ENCODE data around the gene CHSY1.

Gene CHSY1

GRCh38 chr15:101171954-101172353 lies 79.9 kb downstream of the CHSY1 start:
- DNase-seq (ENCODE audit: low read depth in 3 of 3) = no peak

- no peak for DNase-seq (ENCODE audit: low read depth in 3 of 3)
Observed at GRCh38 chr15:101170568-101171350, 81.1 kb downstream of the CHSY1 start.

- no peak for DNase-seq (ENCODE audit: low read depth in 3 of 3)
Observed at GRCh38 chr15:101169495-101170071, 82.3 kb downstream of the CHSY1 start.

GRCh38 chr15:101168898-101169494 lies 82.9 kb downstream of the CHSY1 start:
- no peak for DNase-seq (ENCODE audit: low read depth in 3 of 3)

GRCh38 chr15:101168463-101168824 lies 83.4 kb downstream of the CHSY1 start:
- no peak for DNase-seq (ENCODE audit: low read depth in 3 of 3)

- DNase-seq (ENCODE audit: low read depth in 3 of 3) = peak; percentile 44 to 68 (median 61)
Observed at GRCh38 chr15:101167753-101168462, 83.9 kb downstream of the CHSY1 start.

GRCh38 chr15:101167411-101167752 lies 84.5 kb downstream of the CHSY1 start:
- no peak for DNase-seq (ENCODE audit: low read depth in 3 of 3)

- no peak for DNase-seq (ENCODE audit: low read depth in 3 of 3)
Observed at GRCh38 chr15:101165905-101166471, 85.9 kb downstream of the CHSY1 start.

- no peak for DNase-seq (ENCODE audit: low read depth in 3 of 3)
Observed at GRCh38 chr15:101162701-101163483, 89.0 kb downstream of the CHSY1 start.

- DNase-seq (ENCODE audit: low read depth in 3 of 3) = peak in 2 of 3 donors; percentile 28
Observed at GRCh38 chr15:101161656-101162055, 90.2 kb downstream of the CHSY1 start.

- DNase-seq (ENCODE audit: low read depth in 3 of 3) = no peak
Observed at GRCh38 chr15:101159936-101160815, 91.7 kb downstream of the CHSY1 start.

- peak in 2 of 3 donors; percentile 21 to 26 for DNase-seq (ENCODE audit: low read depth in 3 of 3)
Observed at GRCh38 chr15:101159096-101159935, 92.5 kb downstream of the CHSY1 start.

- no peak for DNase-seq (ENCODE audit: low read depth in 3 of 3)
Observed at GRCh38 chr15:101158166-101159095, 93.4 kb downstream of the CHSY1 start.

GRCh38 chr15:101157721-101158120 lies 94.1 kb downstream of the CHSY1 start:
- DNase-seq (ENCODE audit: low read depth in 3 of 3) = no peak

GRCh38 chr15:101156509-101157159 lies 95.2 kb downstream of the CHSY1 start:
- no peak for DNase-seq (ENCODE audit: low read depth in 3 of 3)

- no peak for DNase-seq (ENCODE audit: low read depth in 3 of 3)
Observed at GRCh38 chr15:101156061-101156460, 95.8 kb downstream of the CHSY1 start.

GRCh38 chr15:101153801-101154656 lies 97.8 kb downstream of the CHSY1 start:
- DNase-seq (ENCODE audit: low read depth in 3 of 3) = no peak
